Left kidney (tissue), 8 donors: ENCODE data around the gene PRR14. TPM values are rescaled to one million over a fixed set of nuclear protein-coding genes. Genes with fewer than 3 reads are reported as not detected.

Experiments used
- DNase-seq: peaks from one replicate; pipeline ENCODE4 v3.0.0-alpha.2; 2013
- long read RNA-seq, 8 donors: transcript quantifications; one replicate each; lab custom pipeline, GENCODE V29; 2026
- polyA plus RNA-seq: library from polyadenylated mRNA; unstranded; fragments of 120-200 nt; gene quantifications from one replicate; pipeline ENCODE4 v1.2.1, GENCODE V29; 2013; ENCODE audit not compliant: insufficient read length

Gene PRR14
- polyA plus RNA-seq: 50.1 TPM
- long read RNA-seq, donor 1, partial matches to known transcripts: 21 of 31 reads
- long read RNA-seq, donor 1, other reads (novel, unspliced or antisense): 0 of 31 reads
- long read RNA-seq, donor 2, partial matches to known transcripts: 7 of 14 reads
- long read RNA-seq, donor 2, other reads (novel, unspliced or antisense): 0 of 14 reads
- long read RNA-seq, donor 3, partial matches to known transcripts: 5 of 9 reads
- long read RNA-seq, donor 3, other reads (novel, unspliced or antisense): 0 of 9 reads
- long read RNA-seq, donor 4: 0 reads
- long read RNA-seq, donor 5, partial matches to known transcripts: 0 of 8 reads
- long read RNA-seq, donor 5, other reads (novel, unspliced or antisense): 0 of 8 reads
- long read RNA-seq, donor 6, partial matches to known transcripts: 11 of 18 reads
- long read RNA-seq, donor 6, other reads (novel, unspliced or antisense): 0 of 18 reads
- long read RNA-seq, donor 7, partial matches to known transcripts: 11 of 17 reads
- long read RNA-seq, donor 7, other reads (novel, unspliced or antisense): 0 of 17 reads
- long read RNA-seq, donor 8, partial matches to known transcripts: 0 of 5 reads
- long read RNA-seq, donor 8, other reads (novel, unspliced or antisense): 0 of 5 reads

DNA sequence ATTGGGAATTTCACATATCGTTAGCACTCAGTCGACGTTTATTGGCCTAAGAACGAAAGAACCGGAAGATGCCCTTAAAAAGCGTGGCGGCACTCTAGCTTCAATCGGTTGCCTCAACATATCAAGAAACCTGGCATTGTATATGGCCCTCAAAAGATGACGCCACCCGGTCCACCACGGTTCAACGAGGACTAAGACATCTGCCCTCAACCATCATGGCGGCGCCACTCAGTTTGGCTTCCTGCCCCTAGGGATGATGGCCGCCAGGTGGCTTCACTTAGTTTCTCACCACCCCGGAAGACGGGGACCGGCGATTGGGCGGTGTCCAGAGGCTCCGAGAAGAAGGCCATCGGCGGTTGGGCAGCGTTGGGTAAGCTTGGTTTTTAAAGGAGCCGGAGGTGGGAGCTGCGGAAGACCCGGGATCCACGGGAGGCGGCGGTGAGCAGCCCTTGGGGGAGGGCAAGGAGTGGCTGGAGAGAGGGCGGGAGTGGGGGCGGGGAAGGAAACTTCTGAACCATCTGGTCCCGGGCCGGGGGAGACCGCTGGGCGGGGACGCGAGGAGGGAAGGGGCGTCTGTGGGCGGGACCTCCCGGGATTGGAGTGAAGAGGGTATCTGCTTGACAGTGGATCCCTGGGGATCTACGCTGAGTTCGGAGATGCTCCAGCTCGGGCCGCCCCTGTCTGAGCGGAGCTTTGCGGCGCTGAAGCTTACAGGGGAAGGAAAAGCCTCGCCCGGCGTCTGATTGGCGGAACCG is at the start of gene PRR14:
TSS of gene PRR14 (plus strand) at position 592 of the 755 bp plus-strand sequence. CDS start 686 bp downstream, outside the sequence.
- DNase-seq: peak; percentile 100

DNA sequence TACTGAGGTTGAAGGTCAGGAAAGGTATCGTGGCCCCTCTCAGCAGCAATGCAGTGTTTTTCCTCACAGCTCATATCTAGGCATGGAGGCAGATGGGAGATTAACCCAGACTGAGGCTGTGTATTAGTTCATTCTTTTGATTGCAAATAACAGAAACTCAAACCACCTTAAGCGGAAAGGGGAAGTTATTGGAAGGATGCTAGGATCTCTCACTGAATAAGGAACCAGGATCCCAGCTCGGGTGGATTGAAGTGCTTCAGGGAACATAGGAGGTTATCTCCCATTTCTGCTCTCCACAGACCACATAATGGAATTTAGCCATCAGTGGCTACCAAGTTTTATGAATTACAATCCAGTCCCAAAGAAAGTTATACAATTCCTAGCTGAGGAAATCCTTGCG is 48.8 kb upstream of the PRR14 start:
- no peak for DNase-seq

DNA sequence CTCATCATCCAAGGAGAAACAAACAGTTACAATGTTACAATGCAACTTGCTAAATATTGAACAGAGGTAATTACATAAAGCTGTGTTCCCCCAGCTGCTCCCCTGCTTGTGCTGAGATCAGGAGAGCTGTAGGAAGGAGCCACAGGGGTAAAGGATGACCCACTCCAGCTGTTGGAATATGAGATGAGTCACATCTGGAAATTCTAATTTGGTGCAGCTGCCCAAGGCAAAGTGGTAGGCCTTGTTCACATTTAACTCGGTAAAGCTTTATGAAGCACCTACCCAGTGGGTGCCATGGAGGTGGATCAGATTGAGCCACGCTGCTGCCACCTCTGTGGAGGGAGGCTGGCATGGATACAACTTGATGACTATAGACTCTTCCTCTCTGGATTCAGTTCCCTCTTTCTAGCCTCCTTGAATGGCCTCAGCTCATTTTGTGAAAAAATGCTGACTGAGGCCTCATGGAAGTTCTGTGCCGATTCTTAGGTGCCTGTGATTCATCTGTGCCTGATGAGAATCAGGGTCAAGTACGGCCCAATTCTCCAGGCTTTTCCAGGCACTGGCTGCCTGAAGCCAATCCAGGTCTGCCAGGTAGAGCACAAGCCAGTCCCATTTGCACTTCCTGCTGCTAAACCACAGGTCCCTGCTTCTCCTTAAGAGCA is 48.0 kb upstream of the PRR14 start:
- no peak for DNase-seq

DNA sequence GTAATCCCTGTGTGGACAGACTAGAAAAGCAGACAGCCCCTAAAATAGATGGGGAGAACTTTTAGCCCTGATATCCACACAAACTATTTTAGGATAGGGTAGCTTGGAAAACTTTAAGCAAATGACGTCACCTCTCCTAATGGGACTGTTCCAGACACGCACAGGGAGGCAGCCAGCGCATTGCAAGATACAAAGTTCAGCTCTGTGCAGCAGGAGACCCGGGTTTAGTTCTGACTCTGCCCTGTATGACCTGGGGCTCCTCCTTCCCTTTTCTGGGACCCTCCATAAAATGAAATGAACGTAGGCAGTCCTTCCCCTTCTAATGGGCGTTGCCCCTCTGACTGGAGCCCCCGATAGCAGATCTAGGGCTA is 46.8 kb upstream of the PRR14 start:
- DNase-seq: no peak

DNA sequence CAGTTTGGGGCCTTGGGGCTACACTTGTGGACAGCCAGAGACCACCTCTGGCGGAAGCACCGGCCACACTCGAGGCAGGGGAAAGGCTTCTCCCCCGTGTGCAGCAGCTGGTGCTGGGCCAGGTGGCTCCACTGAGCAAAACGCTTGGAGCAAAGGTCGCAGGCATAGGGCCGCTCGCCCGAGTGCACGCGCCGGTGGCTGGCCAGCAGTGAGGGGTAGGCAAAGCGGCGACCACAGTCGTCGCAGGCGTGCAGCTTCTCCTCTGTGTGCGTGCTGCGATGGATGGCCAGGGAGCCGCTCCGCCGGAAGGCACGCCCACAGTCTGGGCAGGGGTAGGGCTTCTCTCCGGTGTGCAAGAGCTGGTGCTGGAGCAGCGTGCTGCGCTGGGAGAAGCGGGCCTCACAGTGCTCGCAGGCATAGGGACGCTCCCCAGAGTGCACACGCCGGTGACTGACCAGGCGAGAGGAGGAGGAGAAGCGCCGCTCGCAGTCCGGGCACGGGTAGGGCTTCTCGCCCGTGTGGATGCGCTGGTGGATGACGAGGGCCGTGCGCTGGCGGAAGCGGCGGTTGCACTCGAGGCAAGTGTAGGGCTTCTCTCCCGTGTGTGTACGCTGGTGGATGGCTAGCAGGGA is 46.3 kb upstream of the PRR14 start:
- no peak for DNase-seq

DNA sequence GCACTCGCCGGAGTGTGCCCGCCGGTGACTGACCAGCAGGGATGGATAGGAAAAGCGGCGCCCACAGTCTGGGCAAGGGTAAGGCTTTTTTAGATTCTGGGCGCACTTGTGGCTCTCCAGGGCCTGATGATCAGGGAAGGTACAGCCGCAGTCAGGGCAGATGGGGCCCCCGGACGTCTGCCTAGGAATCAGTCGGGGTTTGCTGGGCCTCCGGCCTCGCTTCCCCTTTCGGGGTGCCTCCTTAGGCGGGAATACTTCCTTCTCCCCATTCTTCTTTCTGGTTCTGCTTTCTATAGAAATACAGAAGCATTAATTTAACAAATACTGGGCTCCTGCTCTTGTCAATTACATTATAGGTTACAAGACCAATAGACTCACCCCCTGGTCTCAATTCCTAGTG is 45.6 kb upstream of the PRR14 start:
- no peak for DNase-seq

DNA sequence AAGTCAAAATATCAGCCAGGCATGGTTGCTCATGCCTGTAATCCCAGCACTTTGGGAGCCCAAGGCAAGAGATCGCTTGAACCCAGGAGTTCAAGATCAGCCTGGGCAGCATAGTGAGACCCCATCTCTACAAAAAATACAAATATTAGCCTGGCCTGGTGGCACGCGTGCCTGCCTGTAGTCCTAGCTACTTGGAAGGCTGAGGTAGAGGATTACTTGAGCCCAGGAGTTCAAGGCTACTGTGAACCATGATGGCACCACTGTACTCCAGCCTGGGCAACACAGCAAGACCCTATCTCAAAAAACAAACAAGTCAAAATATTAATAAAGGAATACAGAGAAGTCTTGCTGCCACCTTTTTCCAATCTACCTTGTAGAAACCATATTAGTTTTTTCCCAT is 44.8 kb upstream of the PRR14 start:
- no peak for DNase-seq

DNA sequence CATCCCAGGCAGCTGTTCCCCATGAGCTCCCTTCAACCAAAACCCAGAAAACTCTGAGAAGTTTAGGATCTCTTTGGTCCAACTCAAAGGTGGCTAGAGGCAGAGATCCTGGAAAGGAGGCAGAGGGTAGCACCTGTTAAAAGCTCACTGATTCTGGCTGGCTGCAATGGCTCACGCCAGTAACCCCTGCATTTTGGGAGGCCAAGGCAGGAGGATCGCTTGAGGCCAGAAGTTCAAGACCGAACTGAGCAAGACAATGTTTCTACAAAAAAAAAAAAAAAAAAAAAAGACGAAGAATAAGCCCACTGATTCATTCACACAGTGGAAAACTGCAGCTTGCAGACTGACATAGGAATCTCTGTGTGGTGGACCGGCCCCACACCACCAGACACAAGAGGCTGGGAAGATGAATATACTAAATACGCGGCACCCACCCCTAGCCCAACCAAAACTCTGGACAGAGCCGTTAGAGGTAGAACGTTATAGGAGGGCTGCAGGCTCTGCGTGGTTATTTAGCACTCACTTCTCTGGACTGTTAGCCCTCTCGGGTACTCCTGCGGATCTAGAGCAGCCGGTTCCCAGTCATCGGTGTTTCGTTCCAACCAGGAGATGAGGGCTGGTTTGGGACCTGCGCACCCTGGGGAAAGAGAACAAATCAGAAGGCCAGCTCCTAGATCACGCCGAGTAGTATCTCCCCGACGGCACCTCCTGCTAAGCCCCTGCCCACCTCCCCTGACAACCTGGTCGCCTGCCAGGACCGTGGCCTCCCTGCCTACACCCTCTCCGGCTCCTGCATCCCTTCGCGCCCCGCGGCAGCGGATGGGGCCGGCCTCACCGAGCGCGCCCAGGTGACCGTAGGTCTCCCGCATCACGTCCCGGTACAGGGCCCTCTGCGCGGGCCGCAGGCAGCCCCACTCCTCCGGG is 41.5 kb upstream of the PRR14 start:
- DNase-seq: no peak

DNA sequence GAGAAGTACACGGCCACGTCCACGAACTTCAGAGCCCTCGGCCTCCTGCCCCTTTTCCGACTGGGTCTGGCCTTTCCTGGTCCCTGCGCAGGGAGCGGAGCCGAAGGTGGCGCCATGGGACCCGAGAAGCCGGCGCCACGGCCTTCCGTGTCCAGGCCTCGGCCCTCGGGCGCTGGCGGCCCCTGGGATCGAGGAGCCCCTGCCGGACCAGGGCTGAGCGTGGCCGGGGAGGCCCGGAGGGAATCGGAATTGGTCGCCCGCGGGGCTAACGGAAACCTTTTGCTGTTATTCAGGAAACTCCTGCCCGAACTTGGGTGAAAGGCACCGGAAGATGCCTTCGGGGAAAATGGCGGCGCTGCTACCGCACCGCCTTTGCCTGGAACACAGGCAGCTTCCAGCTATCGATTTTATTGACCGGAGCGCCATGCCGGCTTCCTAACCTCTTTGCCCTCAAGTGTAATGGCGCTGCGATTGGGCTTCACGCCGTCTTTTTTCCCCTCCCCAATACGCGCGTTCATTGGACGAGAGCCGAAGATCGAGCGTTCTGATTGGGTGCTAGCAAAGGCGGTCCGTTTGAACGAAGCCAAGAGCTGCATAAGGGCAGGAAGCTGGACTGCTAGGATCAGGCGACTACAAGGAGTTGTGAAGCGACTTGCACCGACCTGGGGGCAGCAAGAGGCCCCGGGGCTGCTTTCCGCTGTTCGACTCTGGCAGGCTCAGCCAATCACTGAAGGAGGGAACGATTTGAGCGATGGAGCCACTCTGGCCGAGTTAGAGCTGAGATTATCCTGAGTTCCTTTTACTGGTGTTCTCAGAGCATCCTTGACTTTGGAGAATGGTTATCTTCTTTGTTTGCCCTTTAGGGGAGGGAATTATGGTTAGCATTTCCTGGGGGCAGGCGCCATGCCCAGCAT is 40.6 kb upstream of the PRR14 start, which contains the start of gene ZNF689:
TSS of gene ZNF689 (minus strand) at position 464 of the 914 bp plus-strand sequence. CDS start at position 116, 348 bp downstream.
- peak; percentile 99 for DNase-seq

DNA sequence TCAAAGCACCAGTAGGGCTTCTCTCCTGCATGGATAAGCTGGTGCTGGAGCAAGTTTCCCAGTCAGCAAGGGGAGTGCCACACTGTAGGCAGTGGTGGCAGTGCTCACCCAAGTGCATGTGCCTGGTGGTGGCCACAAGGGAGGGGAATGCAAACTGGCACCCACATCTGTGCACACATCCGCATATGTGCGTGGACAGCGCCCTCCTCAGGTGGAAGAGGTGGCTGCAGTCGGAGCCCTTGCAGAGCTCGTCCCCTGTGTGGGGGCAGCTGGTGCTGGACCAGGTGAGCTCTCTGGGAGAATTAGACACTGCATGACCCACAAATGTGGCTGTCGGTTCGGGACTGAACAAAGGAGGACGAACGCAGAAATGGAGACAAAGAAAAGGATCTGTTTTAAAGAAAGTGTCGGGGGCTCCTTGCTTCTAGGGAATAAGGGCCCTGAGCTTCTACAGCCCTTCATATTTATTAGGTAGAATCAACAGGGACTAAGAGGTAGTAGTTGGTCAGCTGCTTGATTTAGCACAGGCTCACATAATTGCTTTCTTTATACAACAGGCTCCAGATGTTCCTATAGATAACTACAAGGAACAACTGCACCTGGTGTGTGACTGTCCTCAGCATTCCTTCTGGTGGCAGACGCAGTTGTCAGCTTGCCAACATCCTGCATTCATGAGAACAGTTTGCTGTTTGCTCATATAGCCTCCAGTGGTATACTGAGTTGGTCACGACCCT is 35.2 kb upstream of the PRR14 start:
- DNase-seq: no peak

DNA sequence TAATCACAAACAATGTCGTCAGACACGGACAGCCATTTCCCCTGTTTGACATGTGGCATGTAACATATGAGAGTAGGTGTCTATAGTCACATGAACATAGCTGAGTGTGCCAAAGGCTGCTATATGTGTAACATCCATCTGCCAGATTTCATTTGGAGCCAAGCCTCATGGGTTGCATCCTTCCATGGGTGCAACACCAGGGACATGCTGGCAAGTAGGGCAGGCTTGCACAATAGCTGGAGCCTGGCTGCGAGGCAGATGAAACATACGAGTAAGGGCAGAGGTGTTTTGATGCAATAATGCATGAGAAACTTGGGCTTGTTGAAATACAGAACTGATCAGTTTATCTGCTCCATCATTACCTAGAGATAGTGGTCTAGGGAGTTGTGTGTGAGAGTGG is 31.6 kb upstream of the PRR14 start:
- DNase-seq: no peak

DNA sequence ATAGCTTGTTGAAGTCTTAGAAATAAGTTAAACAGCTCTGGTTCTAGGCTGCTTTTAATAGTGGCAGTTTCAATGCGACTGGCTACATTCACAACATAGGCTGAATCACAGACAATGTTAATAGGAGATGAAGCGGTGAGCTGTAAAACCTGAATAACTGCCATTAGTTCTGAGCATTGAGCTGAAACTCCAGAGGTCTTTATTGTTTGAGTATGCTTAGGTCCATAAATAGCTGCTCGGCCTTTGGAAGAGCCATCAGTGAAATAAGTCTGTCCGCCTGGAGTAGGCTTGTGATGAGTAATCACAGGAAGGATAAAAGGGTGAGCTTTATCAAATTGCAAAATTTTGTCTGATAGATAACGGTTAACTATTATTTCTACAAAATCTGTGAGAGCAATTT is 31.1 kb upstream of the PRR14 start:
- no peak for DNase-seq

DNA sequence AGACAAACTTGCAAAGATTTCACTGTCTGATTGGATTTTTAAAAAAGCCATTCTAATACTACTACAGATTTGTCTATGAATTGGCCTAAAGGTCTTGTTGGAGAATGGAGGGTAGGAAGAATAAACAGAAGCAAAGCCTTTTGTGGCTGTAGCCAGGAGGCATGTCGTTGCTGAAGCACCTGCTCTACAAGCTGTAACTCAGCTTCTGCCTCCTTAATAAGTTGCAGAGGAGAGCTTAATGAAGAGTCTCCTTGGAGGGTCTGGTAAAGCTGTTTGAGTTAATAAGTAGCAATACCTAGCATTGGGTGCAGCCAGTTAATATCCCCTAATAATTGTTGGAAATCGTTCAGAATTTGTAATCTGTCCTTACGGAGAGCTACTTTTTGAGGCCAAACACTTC is 30.6 kb upstream of the PRR14 start:
- DNase-seq: no peak

DNA sequence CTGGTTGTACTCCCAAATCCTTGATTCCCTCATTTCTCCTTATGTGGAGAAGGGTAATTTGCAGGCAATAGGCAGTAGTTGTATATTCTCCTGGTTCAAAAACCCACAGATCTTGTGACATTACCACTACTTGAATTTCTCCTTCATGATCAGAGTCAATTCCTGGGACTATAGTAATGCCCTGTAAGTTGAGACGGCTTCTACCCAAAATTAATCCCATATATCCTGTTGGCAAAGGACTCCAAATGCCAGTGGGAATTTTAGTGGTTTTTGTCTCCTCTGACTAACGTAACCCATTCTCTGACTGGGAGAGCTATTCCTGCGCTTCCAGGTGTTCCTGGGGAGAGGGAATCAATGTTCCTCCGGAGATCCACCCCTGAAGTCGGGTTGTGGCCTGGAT is 29.0 kb upstream of the PRR14 start:
- no peak for DNase-seq

DNA sequence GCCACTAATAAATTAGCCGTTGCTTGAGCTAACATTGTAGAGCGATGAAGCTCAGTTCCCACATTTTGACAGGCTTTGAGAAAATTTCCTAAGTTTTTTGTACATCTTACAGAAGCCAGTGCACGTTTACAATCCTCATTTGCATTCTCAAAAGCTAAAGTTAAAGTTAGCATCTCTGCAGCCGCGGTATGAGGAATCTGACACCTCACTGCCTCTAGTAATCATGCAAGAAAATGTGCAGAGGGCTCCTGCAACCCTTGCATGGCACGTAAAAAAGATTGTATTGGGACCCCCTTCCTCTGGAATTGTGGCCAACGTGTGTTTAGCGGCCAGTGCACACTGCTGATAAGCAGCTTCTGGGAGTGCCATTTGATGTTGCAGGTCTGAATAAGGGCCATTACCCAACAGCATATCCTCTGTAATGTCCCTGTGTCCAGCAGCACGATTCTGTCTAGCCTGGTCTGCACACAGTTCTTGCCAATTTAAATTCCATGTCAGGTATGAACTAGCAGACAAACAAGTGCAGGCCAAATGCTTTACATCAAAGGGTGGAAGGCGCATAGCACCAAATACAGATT is 28.2 kb upstream of the PRR14 start:
- DNase-seq: no peak

DNA sequence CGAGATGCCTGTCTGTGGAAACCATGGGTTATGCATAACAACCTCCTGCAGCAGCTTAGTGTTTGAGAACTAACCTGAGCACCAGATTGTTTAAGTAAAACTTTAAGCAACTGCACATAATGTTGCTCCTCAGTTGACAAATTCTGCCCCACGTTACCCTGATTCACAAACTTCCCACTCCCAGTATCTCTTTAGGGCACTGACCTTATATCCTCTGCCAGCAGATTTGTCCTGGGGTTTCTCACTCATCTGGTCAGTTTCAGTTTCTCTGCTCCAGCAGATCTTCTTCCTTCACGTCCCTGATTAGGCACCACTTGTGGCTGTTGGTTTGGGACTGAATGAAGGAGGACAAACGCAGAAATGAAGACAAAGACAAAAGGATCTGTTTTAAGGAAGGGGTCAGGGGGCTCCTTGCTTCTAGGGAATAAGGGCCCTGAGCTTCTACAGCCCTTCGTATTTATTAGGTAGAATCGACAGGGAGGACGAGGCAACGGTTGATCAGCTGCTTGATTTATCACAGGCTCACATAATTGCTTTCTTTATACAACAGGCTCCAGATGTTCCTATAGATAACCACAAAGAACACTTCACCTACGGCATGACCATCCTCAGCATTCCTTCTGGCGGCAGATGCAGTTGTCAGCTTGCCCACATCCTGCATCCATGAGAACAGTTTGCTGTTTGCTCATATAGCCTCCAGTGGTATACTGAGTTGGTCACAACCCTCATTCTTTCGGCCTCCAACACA is 27.1 kb upstream of the PRR14 start:
- DNase-seq: no peak

DNA sequence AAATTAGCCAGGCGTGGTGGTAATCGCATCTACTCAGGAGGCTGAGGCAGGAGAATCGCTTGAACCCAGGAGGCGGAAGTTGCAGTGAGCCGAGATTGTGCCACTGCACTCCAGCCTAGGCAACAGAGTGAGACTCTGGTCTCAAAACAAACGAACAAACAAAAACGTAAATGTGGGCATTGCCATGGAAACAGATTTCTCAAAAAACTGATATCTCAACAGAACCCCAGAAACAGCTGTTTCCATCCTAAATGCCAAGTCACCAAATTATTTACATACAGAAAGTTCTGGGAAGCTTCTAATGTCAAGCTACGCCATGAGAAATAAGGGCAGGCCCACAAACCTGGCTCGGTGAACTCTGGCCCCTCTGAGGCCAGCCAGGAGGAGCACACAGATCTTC is 24.5 kb upstream of the PRR14 start:
- DNase-seq: no peak
